GM21515 (cell line): ENCODE measurements around the gene RAD9B.
"Not testable (repeated sequence)": the region's sequence is repeated elsewhere in the genome, so short reads cannot be mapped to it uniquely, and the experiment has no call there.

ENCODE experiments used
- ATAC-seq: cut with Tn5 transposase; IDR thresholded peaks from one replicate; pipeline ENCODE4 v1.9.1; 2021; ENCODE audit not compliant: unreplicated experiment

Gene RAD9B

DNA sequence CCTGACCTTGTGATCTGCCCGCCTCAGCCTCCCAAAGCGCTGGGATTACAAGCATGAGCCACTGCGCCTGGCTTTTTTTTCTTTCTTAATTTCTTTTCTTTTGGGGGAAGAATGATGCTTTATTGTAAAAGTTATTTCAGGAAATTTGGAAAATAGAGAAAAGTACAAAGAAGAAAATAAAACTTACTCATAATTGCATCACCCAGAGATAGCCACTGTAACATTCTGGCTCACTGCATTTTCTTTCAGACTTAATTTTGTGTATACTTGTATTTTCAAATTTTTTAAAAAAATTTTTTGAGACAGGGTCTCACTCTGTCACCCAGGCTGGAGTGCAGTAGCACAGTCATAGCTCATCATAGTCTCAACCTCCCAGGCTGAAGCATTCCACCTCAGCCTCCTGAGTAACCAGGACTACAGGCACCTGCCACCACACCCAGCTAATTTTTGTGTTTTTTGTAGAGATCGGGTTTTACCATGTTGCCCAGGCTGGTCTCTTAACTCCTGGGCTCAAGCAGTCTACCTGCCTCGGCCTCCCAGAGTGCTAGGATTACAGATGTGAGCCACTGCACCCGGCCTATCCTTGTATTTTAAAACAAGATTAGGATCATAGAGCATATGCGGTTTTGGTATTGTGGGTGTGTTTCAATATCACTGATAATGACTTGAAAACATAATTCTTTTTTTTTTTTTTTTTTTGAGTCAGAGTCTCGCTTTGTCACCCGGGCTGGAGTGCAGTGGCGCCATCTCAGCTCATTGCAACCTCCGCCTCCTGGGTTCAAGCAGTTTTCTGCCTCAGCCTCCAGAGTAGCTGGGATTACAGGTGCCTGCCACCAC lies 19.0 kb downstream of the RAD9B start:
- ATAC-seq, result not testable (repeated sequence)

DNA sequence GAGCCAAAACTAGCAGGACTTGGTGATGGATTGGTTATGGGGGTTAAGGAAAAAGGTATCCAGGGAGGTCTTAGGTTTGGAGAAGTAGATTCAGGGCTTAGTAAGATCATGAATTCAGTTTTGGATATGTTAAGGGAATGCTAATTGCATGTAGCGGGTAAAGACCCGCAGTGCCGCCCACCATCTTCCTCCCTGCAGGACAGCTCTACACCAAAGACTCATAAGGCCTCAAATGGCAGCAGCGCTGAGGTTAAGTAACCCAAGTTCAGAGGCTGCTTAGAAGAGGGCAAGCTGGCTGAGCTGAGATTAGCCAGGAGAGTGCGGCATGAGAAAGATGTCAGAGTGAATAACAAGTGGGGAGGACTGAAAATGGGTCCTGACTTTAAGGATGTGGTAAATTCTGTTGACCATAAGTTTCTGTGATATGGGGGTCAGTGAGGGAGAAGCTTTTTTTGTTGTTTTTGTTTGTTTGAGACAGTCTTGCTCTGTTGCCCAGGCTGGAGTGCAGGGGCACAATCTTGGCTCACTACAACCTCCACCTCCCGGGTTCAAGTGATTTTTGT lies 26.2 kb downstream of the RAD9B start:
- ATAC-seq, result no peak

DNA sequence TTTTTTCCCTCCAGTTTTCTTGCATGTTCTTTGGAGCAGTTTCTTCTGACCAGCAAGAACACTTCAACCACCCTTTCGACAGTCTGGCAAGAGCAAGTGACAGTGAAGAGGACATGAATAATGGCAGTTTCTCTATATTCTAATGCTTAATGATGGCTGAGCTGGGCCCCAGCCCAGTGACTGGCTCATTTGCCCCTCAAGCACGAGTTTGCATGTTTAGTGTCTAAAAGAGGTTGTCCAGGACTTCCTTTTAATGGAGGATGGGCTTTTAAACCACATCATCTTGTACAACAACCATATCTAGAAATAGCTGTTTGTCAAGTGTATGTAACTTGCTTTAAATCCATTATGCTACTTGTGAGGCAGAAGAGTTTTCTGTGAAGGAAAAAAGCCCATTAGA lies 28.4 kb downstream of the RAD9B start:
- no peak for ATAC-seq

DNA sequence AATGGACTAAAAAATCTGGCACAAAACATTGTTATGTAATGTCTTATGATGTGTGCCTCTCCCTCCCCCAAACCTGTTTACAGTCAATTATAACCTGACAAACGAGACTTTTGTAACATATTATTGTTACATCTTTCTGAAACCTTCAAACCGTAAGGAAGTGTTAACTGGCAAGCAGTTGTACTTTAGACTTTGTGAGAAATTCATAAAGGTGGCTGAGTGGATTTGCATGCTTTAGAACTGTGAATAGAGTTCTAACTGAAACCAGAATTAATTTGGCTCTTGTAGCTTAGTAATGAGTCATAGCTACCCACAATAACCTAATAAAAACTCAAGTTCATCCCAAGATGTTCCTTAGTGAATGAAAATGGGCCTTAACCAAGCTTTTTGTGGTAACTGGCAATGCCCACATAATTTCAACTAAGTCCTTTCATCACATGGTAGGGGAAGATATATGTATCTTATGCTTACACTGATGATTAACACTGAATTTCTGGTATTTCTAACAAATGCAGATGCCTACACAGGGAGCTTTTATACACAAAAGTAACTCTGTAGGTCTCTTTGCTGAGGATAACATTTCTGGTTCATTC lies 29.7 kb downstream of the RAD9B start:
- peak; percentile 77 for ATAC-seq

DNA sequence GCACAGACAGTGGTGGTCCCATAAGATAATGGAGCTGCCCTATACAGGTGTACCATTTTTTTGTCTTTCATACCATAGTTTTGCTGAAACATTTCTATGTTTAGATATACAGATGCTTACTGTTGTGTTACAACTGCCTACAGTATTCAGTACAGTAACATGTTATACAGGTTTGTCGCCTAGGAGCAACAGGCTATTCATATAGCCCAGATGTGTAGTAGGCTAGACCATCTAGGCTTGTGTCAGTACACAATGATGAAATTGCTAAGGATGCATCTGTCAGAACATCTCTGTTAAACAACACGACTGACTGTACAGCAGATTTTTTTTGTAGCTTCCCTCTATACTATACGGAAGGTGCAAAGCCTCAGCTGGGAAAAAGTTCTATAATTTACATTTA lies 30.5 kb downstream of the RAD9B start:
- no peak for ATAC-seq

DNA sequence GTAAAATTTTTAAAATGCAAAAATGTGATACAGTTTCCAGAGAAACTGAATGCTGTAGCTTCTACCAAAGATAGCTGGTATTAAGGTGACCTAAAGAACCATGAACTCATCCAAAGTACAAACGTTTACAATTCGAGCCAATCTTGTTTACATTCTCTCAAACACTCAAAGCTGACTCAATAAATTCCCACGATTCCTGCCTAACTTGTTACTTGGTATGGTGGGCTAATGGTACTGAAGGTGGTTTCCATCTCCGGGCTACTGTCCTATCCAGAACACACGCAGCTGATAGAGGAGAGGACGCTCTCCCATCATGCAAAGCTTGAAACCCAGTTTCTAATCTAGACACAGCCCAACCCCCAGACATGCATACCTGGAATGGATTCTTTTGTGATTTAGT lies 31.5 kb downstream of the RAD9B start:
- ATAC-seq, result no peak

DNA sequence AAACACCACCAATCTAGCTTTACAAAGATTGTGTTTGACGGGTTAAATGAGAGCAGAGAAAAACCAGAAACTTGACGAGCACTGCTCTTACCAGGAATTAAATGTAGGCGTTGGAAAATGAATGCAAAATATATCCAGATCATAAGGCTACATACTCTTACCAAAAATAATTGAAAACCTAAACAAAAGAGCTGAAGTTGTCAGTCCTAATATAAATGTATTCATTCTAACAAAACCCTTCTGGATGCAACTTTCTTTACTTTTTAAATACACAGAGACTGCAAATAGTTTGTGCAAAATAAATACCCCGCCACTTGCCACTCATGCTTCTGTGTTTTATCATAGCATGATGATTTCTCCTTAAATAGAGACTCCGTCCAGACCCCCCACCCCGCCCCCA lies 32.7 kb downstream of the RAD9B start:
- no peak for ATAC-seq

DNA sequence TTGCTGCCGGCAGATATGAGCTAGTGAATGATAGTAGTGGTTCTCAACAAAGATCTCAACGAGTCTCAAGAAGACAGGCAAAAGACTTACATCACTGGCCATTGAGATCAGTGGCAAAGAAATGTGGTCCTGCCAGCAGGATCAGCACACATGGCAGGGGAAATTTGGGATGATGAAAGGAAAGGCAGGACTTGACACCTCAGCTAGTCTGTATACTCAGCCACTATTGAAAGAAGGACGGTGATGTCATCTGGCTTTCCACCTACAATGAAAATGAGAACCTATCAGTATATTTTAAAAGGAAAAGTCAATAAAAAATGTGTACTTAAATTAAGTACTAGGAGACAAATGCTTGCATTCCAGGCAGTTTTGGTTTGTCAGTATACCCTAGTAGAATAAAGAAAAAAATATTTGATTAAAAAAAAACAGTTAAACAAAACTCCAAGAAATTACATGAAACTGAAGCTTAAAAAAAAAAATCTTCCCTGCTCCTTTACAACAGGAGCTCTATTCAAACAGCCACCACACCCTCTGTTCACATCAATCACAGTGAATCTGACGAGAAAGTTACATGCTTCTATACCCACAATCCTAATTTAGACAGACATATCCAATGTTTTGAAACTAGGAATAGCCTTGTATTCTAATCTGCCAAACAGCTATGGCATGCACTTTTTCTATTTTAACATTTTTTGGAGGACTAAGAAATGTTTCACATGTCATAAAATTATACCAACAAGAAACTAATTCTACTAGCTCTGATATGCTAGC lies 34.9 kb downstream of the RAD9B start:
- no peak for ATAC-seq

DNA sequence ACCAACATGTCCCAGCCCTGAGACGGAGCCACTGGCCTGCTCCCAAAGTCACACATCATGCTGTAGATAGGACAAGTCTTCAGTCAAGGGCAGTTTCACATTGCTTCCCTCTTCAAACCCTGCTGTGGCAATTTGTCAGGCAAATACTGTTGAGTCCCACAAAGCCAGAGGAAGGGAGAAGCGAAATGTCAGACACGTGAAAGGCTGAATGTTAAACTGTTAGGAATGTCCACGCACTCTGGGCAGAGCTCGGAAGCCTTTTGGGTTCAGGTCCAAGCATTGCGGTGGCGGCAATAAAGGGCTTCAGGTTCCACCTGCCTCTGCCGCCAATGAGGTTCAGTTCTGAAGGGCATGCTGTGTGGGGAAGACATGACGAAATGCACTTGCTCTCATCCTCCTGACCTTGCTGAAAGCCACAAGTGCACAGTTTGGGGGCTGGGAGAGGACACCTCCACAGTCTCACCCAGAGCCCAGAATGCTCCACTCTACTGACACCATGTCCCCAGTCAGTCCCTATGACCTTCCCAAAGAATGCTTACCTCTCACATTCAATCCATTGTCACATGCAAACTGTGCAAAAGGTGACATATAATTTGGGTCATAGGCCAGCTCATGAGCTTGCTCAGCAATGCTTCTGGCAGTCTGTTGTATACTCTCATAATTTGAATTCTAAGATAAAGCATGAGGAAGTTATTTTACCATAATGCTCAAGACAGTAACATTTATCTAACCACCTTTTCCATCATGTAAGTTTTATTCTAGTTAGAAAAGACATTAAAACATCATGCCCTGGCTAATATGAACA lies 35.7 kb downstream of the RAD9B start:
- ATAC-seq, result no peak

DNA sequence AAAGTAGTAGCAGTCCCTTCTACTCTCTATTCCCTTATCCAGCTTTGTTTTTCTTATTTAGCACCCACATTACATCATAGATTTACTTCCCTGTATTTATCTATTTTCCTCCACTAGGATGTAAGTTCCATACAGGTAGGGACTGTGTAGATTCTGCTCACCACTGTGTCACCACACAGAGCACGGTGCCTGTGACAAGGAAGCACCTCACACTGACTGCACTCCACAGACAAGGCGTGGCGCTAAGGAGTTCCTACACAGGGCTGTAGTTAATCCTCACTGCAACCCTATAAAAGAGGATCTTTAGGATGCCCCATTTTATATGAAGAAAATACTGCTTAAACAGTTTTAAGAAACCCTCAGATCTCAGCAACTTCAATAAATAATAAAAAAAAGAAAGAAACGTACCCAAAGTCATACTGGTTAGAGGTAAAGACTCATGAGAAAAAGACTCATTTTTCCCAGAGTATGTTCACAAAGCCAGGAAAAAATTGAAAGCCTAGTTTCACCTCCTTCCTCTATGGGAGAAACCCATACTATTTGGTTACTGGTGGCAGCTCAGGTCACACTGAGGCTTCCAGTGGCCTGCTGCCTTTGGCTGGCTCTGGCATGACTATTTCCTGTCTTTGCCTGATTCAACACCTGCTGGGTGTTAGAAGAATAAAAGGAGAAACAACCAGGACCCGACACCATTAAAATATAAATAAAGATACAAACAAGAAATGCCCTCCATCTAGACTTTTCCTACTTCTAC lies 36.9 kb downstream of the RAD9B start:
- ATAC-seq, result no peak

DNA sequence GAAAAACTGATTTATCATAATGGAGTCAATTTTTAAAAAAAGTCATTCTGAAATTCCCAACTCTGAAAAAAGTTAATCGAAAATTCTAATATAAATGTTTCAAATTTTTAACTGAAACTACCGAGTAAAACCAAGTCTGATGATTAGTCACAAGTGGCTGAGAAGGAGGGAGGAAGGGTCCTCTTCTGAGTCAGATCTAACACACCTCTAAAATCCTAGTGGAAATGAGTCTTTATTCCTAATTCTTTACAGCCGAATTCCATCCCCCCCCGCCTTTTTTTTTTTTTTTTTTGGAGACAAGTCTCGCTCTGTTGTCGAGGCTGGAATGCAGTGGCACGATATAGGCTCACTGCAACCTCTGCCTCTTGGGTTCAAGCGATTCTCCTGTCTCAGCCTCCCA lies 37.9 kb downstream of the RAD9B start:
- ATAC-seq, result no peak

DNA sequence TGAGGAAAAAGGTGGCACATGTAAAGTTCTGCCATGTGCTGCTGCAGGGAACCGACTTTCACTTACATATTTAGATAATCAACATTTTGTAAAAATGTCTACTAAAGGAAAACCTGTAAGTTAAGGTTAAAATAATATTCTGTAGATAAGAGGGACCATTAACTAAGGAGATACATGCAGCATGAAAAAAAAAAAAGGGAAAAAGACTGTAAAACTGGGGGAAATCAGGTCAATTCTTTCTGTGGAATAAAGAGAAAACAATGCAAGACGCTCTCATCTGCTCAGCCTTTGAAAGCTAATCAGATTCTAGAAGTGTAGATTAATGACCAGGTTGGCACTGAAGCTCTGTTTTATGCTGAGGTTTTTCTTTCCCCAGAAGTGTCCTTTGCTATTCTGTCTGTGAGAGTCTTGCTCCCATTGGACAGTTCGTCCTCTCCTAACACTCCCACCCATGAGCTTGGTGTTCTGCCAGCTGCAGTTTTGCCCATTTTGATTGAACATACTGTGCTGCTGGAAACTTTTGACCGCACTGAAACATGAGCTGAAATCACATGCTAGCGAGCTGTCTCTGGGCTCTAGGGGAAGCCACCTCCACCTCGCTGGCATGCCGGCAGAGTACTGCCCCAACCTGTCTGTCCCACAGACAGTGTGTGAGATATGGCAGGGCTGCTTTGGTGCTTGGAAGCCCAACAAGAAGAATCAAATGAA lies 41.3 kb downstream of the RAD9B start:
- no peak for ATAC-seq

DNA sequence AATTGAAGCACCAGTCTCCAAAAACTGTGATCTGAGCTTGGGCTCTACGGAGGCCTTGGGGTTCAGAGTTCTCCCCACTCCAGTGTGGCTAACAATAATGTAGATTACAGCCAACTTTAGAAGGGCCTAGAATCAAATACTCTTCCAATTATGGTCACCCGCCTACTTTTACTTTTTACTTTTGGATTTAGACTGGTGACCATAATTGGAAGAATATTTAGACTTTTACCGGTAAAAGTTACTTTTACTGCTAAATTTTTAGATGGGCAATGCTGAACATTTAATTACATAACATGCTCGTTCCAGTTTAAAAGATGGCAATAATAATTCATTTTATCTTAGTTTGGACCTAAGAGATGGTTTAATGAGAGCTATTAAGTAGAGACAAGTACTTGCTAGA lies 41.8 kb downstream of the RAD9B start:
- no peak for ATAC-seq

DNA sequence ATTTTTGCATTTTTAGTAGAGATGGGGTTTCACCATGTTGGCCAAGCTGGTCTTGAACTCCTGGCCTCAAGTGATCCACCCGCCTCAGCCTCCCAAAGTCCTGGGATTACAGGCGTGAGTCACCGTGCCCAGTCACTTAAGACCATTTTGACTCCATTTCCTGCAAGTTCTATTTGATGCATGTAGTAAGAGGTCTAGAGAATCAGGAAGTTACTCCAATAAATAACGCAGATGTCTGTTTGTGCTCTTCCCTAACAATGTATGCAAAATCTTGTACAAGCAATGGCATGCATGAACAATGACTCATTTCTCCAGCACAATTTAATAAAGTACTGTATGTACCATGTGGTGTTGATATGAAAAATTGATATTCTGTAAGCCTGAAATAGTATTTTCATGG lies 43.1 kb downstream of the RAD9B start:
- not testable (repeated sequence) for ATAC-seq

DNA sequence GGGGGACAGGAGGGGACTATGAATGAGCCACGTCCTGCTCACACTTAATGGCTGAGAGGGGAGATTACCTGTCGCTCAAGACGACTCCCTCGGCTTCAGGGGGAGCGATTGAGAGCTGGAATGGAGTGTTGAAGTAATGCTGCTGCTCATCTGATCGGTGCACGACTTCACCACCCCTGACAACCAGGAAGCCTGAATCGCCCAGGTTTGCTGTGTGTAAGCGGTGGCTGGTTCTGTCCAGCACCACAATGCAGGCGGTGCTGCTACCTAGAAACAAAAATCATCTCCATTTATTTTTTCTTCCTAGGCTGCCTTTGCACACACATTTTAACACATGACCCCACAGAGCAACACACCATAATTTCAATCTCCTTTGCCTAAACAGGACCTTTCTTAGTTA lies 43.7 kb downstream of the RAD9B start:
- no peak for ATAC-seq

DNA sequence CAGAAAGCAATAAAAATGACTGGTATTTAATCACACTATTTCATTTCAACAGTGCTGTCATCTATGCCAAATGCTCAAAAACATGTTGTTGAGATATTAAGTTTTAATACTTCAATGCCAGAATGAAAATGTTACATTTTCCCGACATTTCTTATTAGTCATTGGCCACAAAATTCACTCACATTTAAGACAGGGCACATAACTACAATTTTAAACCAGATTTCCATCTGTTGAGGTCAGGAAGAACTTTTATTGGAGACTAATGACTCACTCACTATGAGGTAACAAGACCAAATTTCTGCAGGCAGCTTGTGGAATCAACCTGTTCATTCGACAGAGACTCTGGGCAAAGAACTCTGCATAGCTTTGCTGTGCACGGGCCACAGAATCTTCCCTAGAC lies 44.2 kb downstream of the RAD9B start:
- no peak for ATAC-seq

DNA sequence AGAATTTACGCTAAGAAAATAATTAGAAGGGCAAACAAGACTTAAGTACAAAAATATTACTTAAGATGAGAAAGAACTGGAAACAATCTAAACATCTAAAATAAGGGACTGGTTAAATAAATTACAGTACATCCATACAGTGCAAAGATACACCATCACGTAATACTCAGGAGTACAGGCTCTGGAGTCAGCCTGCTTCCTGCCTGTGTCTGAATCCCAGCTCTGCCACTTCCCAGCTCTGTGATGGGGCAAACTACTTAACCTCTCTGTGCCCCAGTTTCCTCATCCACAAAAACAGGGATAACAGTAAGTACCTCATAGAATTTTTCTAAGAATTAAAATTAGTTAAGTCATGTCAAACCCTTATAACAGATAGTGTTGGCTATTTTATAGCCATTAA lies 45.0 kb downstream of the RAD9B start:
- ATAC-seq, result no peak

DNA sequence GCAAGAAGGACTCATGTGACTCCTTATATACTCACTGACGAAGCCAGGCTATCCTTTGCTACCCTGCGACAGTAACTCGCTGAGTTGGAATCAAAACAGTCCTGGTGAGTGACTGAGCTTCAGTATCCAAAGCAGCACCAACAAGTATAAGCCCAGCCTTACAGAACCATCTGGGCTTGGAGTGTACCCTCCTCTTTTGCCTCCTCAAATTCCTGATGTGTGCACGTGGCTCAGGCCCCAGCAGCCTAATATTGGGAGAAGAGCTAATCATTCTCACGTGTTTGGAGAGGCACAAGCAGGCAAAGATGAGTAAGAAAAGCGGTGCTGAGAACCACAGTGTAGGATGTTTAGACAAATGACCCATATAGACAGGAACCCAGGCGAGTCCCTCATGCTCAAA lies 46.5 kb downstream of the RAD9B start:
- no peak for ATAC-seq

DNA sequence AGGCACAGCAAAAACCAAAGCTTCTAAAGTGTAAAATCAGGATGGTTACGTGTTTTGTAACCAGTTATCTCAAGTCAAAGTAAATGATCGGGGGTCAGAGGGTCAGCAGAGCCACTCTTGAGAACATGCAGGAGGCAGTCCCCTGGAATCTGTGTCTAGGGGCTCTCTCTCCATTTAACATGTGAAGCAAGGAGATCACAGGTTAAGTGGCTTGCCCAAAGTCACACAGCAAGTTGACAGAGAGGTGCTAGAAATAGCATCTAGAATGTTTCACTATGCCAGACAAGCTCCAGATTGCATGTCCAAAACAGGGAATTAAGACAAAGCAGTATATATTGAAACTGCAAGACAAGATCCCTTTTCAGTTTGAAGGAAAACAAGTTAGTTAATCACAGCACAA lies 47.6 kb downstream of the RAD9B start:
- ATAC-seq, result no peak

DNA sequence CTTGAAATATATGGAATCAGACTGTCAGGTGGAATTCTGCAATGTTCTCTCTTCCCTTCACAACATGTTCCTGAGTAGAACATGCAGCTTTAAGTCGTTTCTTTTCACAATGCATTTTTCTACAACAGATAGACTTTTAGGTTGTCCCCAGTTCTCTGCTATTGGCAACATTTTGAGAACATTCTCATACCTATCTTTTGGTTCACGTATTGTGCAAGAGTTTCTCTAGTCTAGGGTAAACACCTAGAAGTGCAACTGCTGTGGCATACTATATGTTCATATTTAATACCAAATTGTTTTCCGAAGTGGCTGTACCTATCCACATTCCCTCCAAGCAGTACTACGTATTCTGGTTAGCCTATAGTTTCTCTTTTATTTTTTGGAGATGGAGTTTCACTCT lies 48.9 kb downstream of the RAD9B start:
- ATAC-seq, result no peak
